ENCODE measurements around the gene ADGRD2. TPM values are rescaled to one million over a fixed set of nuclear protein-coding genes. Genes with fewer than 3 reads are reported as not detected.

ADGRD2 gene
- polyA plus RNA-seq, 1 donor from 2014 or later = not detected

GRCh38 chr9:124500028-124500795, 50.0 kb downstream of the ADGRD2 start:
- H3K4me3 Mint-ChIP-seq = no peak overlapping the region
- peaks cover 2% of the 10 kb centered on the region for H3K36me3 Mint-ChIP-seq
- no peaks in the 10 kb centered on the region for H3K9me3 Mint-ChIP-seq
- H3K27me3 Mint-ChIP-seq = peaks cover 29% of the 10 kb centered on the region
- no peak overlapping the region for H3K27ac Mint-ChIP-seq
- peaks cover 0 to 8% (median 7%) of the 10 kb centered on the region in 3 donors for H3K4me1 Mint-ChIP-seq

- peak overlapping the region in 1 of 4 donors; percentile 3 for H3K4me3 Mint-ChIP-seq
- H3K9me3 Mint-ChIP-seq = no peaks in the 10 kb centered on the region
- H3K27ac Mint-ChIP-seq = no peak overlapping the region
- H3K27me3 Mint-ChIP-seq = peaks cover 28% of the 10 kb centered on the region
- H3K4me1 Mint-ChIP-seq = peaks cover 0 to 5% (median 4%) of the 10 kb centered on the region in 3 donors
- H3K36me3 Mint-ChIP-seq = peaks cover 2% of the 10 kb centered on the region
These were observed 50.8 kb downstream of the ADGRD2 start for GRCh38 chr9:124500796-124501611.

- no peaks in the 10 kb centered on the region for H3K9me3 Mint-ChIP-seq
- peaks cover 2% of the 10 kb centered on the region for H3K36me3 Mint-ChIP-seq
- peak overlapping the region in 1 of 4 donors; percentile 41 for H3K4me3 Mint-ChIP-seq
- H3K27me3 Mint-ChIP-seq = peaks cover 30% of the 10 kb centered on the region
- H3K4me1 Mint-ChIP-seq = peaks cover 0 to 4% (median 3%) of the 10 kb centered on the region in 3 donors
- no peak overlapping the region for H3K27ac Mint-ChIP-seq
These were observed 51.6 kb downstream of the ADGRD2 start for GRCh38 chr9:124501771-124502320.

- H3K27me3 Mint-ChIP-seq = peaks cover 30% of the 10 kb centered on the region
- no peak overlapping the region for H3K27ac Mint-ChIP-seq
- H3K4me1 Mint-ChIP-seq = peaks cover 0 to 4% (median 3%) of the 10 kb centered on the region in 3 donors
- peaks cover 2% of the 10 kb centered on the region for H3K36me3 Mint-ChIP-seq
- H3K4me3 Mint-ChIP-seq = no peak overlapping the region
- no peaks in the 10 kb centered on the region for H3K9me3 Mint-ChIP-seq
These were observed 52.8 kb downstream of the ADGRD2 start for GRCh38 chr9:124502711-124503702.

- Mint-ChIP-seq H3K4me3 (peak overlapping the region in 3 of 4 donors; percentile 47 to 88 (median 74)), H3K36me3 (peaks cover 2% of the 10 kb centered on the region), H3K27ac (peak overlapping the region in 1 of 3 donors; percentile 77)
These were observed 53.7 kb downstream of the ADGRD2 start for GRCh38 chr9:124503713-124504529.

GRCh38 chr9:124504530-124505005, 54.3 kb downstream of the ADGRD2 start:
- no peak overlapping the region for H3K27ac Mint-ChIP-seq
- H3K9me3 Mint-ChIP-seq = no peaks in the 10 kb centered on the region
- peaks cover 0 to 4% (median 3%) of the 10 kb centered on the region in 3 donors for H3K4me1 Mint-ChIP-seq
- peaks cover 2% of the 10 kb centered on the region for H3K36me3 Mint-ChIP-seq
- peaks cover 29% of the 10 kb centered on the region for H3K27me3 Mint-ChIP-seq
- H3K4me3 Mint-ChIP-seq = no peak overlapping the region

More at GRCh38 chr9:124503713-124504529, 53.7 kb downstream of the ADGRD2 start:
- H3K9me3 Mint-ChIP-seq = no peaks in the 10 kb centered on the region
- peaks cover 0 to 4% (median 3%) of the 10 kb centered on the region in 3 donors for H3K4me1 Mint-ChIP-seq
- H3K27me3 Mint-ChIP-seq = peaks cover 30% of the 10 kb centered on the region

GRCh38 chr9:124505006-124505900, 55.0 kb downstream of the ADGRD2 start:
- Mint-ChIP-seq H3K27ac (no peak overlapping the region), H3K4me1 (peaks cover 0 to 4% (median 3%) of the 10 kb centered on the region in 3 donors), H3K9me3 (no peaks in the 10 kb centered on the region), H3K27me3 (peaks cover 28% of the 10 kb centered on the region), H3K36me3 (peaks cover 2% of the 10 kb centered on the region), H3K4me3 (peak overlapping the region in 3 of 4 donors; percentile 5 to 51 (median 41))

- Mint-ChIP-seq H3K36me3 (peaks cover 2% of the 10 kb centered on the region), H3K27ac (no peak overlapping the region), H3K4me1 (peaks cover 0 to 3% (median 2%) of the 10 kb centered on the region in 3 donors), H3K9me3 (no peaks in the 10 kb centered on the region), H3K27me3 (peaks cover 26% of the 10 kb centered on the region), H3K4me3 (no peak overlapping the region)
These were observed 55.7 kb downstream of the ADGRD2 start for GRCh38 chr9:124505901-124506346.

- Mint-ChIP-seq H3K9me3 (no peaks in the 10 kb centered on the region), H3K27ac (no peak overlapping the region), H3K4me3 (no peak overlapping the region), H3K27me3 (peaks cover 22% of the 10 kb centered on the region), H3K36me3 (peaks cover 2% of the 10 kb centered on the region), H3K4me1 (peaks cover 0 to 3% (median 2%) of the 10 kb centered on the region in 3 donors)
These were observed 56.2 kb downstream of the ADGRD2 start for GRCh38 chr9:124506433-124506832.

- H3K4me3 Mint-ChIP-seq = no peak within 1 kb of the TSS
- H3K4me1 Mint-ChIP-seq = peaks cover 0 to 3% (median 2%) of the 10 kb centered on the region in 3 donors
- peaks cover 17% of the 10 kb centered on the region for H3K27me3 Mint-ChIP-seq
These were observed 57.0 kb downstream of the ADGRD2 start, which contains the start of gene NR5A1 for GRCh38 chr9:124506931-124507879. NR5A1 (minus strand) TSS chr9:124507399; CDS start chr9:124503395, 4,004 bp downstream.

GRCh38 chr9:124507880-124508423, 57.7 kb downstream of the ADGRD2 start:
- Mint-ChIP-seq H3K4me1 (peaks cover 0 to 3% (median 2%) of the 10 kb centered on the region in 3 donors), H3K27me3 (peaks cover 18% of the 10 kb centered on the region), H3K4me3 (no peak overlapping the region), H3K9me3 (no peaks in the 10 kb centered on the region), H3K27ac (no peak overlapping the region), H3K36me3 (peaks cover 2% of the 10 kb centered on the region)

More at GRCh38 chr9:124506931-124507879, 57.0 kb downstream of the ADGRD2 start, which contains the start of gene NR5A1:
- peaks cover 2% of the 10 kb centered on the region for H3K36me3 Mint-ChIP-seq
- no peaks in the 10 kb centered on the region for H3K9me3 Mint-ChIP-seq
- H3K27ac Mint-ChIP-seq = no peak within 1 kb of the TSS
